Neural cell (in vitro differentiated cells): Measurements from ENCODE around the gene RGS12. TPM values are rescaled to one million over a fixed set of nuclear protein-coding genes. Genes with fewer than 3 reads are reported as not detected.

Experiments
- H2AFZ ChIP-seq: fragments of 200-600, 300-800 bp; sonication (generic), shearing (Covaris generic); 2 replicates; pipeline ENCODE4 v1.6.0; 2014; ENCODE audit warnings: low read depth, mild to moderate bottlenecking, antibody characterized with exemption, low read length, moderate library complexity
- H3F3A ChIP-seq: fragments of 200-600 bp; shearing (Covaris generic); 2 replicates; pipeline ENCODE4 v1.6.1; 2016; ENCODE audit warnings: mild to moderate bottlenecking, moderate library complexity, mixed read lengths, antibody characterized with exemption, low read length; ENCODE audit not compliant: insufficient read depth, poor library complexity, severe bottlenecking
- H3K27ac ChIP-seq: fragments of 200-600, 300-800 bp; sonication (generic), shearing (Covaris generic); 2 replicates; pipeline ENCODE4 v1.5.1; 2014; ENCODE audit warnings: mild to moderate bottlenecking, low read length, moderate library complexity
- H3K27me3 ChIP-seq: fragments of 300-800, 200-600 bp; sonication (generic), shearing (Covaris generic); 2 replicates; pipeline ENCODE4 v1.6.0; 2014; ENCODE audit warnings: mild to moderate bottlenecking, low read depth, low read length, moderate library complexity; ENCODE audit not compliant: insufficient read depth
- H3K36me3 ChIP-seq: fragments of 300-800, 200-600 bp; sonication (generic), shearing (Covaris generic); 2 replicates; pipeline ENCODE4 v1.5.1; 2014; ENCODE audit warnings: mild to moderate bottlenecking, antibody characterized with exemption, low read length, moderate library complexity; ENCODE audit not compliant: insufficient read depth
- H3K4me2 ChIP-seq: fragments of 300-800, 200-600 bp; sonication (generic), shearing (Covaris generic); 2 replicates; pipeline ENCODE4 v1.6.0; 2014; ENCODE audit warnings: mild to moderate bottlenecking, low read length
- H3K4me3 ChIP-seq: fragments of 300-800, 200-600 bp; sonication (generic), shearing (Covaris generic); 2 replicates; pipeline ENCODE4 v1.5.1; 2014; ENCODE audit warnings: mild to moderate bottlenecking, low read length, moderate library complexity
- H3K79me2 ChIP-seq: fragments of 200-600 bp; shearing (Covaris generic); replicated peaks from 2 replicates; pipeline ENCODE4 v1.6.0; 2014; ENCODE audit warnings: mild to moderate bottlenecking, low read length, moderate library complexity; ENCODE audit not compliant: insufficient read depth
- H3K9ac ChIP-seq: fragments of 300-800, 200-600 bp; sonication (generic), shearing (Covaris generic); 2 replicates; pipeline ENCODE4 v1.6.1; 2016; ENCODE audit warnings: mild to moderate bottlenecking, low read length, mixed read lengths
- H3K9me2 ChIP-seq: fragments of 200-600 bp; shearing (Covaris generic); 2 replicates; pipeline ENCODE4 v1.6.1; 2016; ENCODE audit warnings: mild to moderate bottlenecking, low read length, mixed read lengths; ENCODE audit not compliant: insufficient read depth
- H3K9me3 ChIP-seq: fragments of 200-600, 300-800 bp; sonication (generic), shearing (Covaris generic); 2 replicates; pipeline ENCODE4 v1.6.1; 2016; ENCODE audit warnings: mild to moderate bottlenecking, mixed run types, low read length, moderate library complexity, mixed read lengths
- H4K20me1 ChIP-seq: fragments of 200-600 bp; shearing (Covaris generic); 2 replicates; pipeline ENCODE4 v1.6.1; 2016; ENCODE audit warnings: mild to moderate bottlenecking, mixed run types; ENCODE audit not compliant: insufficient read depth
- EP300 ChIP-seq: fragments of 450-650 bp; conservative IDR thresholded peaks from 2 replicates; pipeline ENCODE4 v1.6.1; 2014; ENCODE audit warnings: antibody characterized with exemption, mild to moderate bottlenecking, moderate library complexity; ENCODE audit not compliant: poor library complexity, severe bottlenecking
- EZH2 ChIP-seq: fragments of 200-600, 300-800 bp; shearing (Covaris generic), sonication (generic); IDR thresholded peaks from 2 replicates; pipeline ENCODE4 v1.6.1; 2014; ENCODE audit warnings: antibody characterized with exemption, low read length, borderline replicate concordance, mild to moderate bottlenecking; ENCODE audit not compliant: insufficient read depth, poor library complexity, severe bottlenecking
- MXI1 ChIP-seq: fragments of 450-650 bp; conservative IDR thresholded peaks from 2 replicates; pipeline ENCODE4 v1.6.1; 2014; ENCODE audit warnings: antibody characterized with exemption, mild to moderate bottlenecking; ENCODE audit not compliant: poor library complexity, severe bottlenecking
- POLR2AphosphoS5 ChIP-seq: IDR thresholded peaks from 2 replicates; pipeline ENCODE4 v1.6.1; 2012
- RAD21 ChIP-seq: fragments of 450-650 bp; conservative IDR thresholded peaks from 2 replicates; pipeline ENCODE4 v1.6.1; 2014; ENCODE audit warnings: antibody characterized with exemption, mild to moderate bottlenecking, moderate library complexity
- SMC3 ChIP-seq: fragments of 450-650 bp; conservative IDR thresholded peaks from 2 replicates; pipeline ENCODE4 v1.6.1; 2014; ENCODE audit warnings: antibody characterized with exemption, mild to moderate bottlenecking, moderate library complexity; ENCODE audit not compliant: poor library complexity
- TAF1 ChIP-seq: IDR thresholded peaks from 2 replicates; pipeline ENCODE4 v1.6.1; 2012; ENCODE audit warnings: low read depth
- polyA minus RNA-seq: library from RNA; depleted of rRNA, polyadenylated mRNA; stranded (reverse); fragments of >200 nt; gene quantifications from 2 replicates; pipeline ENCODE4 v1.2.3, GENCODE V29; 2014
- polyA plus RNA-seq: library from polyadenylated mRNA; depleted of rRNA; stranded (reverse); fragments of >200 nt; gene quantifications from 2 replicates; pipeline ENCODE4 v1.2.3, GENCODE V29; 2014
- TF ChIP-seq, protein P1 (sequence below): fragments of 450-650 bp; IDR thresholded peaks from 2 replicates; pipeline ENCODE4 v1.5.1; 2014; ENCODE audit warnings: antibody characterized with exemption, mild to moderate bottlenecking, moderate library complexity; ENCODE audit not compliant: poor library complexity, severe bottlenecking
- TF ChIP-seq, protein P2 (sequence below): IDR thresholded peaks from 2 replicates; pipeline ENCODE4 v1.6.1; 2012; ENCODE audit warnings: borderline replicate concordance

The RGS12 gene
- polyA plus RNA-seq (62.9 and 66.4 TPM in 2 replicates), polyA minus RNA-seq (87.6 and 88.4 TPM in 2 replicates)

DNA sequence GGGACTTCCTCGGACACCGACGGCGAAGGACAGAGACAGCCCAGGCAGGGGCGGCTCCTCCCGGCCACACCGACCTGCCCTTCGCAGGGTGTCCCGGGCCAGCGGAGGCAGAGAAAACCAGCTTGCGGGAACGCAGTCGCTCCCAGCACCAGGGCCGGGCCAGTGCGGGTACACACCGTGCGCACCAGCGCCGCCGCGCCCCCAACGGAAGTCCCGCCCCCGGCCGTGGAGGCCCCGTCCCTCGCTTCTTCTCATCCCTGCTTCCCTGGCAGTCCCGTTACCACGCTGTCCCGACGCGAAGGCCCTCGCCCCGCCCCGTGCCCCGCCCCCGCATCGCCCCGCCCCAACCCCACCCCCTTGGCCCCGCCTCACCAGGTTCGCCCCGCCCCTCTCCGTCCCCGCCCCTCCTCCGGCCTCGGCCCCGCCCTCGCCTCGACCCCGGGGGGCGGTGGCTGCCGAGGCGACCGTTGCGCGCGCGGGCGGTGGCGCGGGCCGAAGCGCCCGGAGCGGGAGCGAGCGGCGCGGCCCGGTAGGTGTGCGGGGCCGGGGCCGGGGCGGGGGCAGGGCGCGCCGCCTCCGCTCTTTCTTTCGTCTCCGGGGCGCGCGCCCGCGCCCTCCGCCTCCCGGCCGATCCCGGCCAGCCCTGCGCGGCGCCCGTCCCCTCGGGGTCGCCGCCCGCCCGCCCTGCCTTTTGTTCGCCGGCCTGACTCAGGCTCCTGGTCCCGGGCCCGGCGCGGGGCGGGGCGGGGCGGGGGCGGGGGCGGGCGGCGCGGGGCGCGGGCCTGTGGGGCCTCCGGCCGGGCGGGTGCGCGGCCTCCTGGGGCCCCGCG lies at the start of gene RGS12:
Gene RGS12, plus strand, starts transcription at position 451 of the 830 bp plus-strand sequence. CDS start 23,150 bp downstream, outside the sequence.
- peaks cover 18% of the 10 kb centered on the region for H3K79me2 ChIP-seq
- H3K9me2 ChIP-seq = no peaks in the 10 kb centered on the region
- H2AFZ ChIP-seq = peak within 1 kb of the TSS; percentile 88
- H4K20me1 ChIP-seq = no peaks in the 10 kb centered on the region
- peak within 1 kb of the TSS; percentile 88 for H3K4me2 ChIP-seq
- no peaks in the 10 kb centered on the region for H3K27me3 ChIP-seq
- H3F3A ChIP-seq = no peaks in the 10 kb centered on the region
- no peaks in the 10 kb centered on the region for H3K36me3 ChIP-seq
- TF ChIP-seq, protein P1, sequence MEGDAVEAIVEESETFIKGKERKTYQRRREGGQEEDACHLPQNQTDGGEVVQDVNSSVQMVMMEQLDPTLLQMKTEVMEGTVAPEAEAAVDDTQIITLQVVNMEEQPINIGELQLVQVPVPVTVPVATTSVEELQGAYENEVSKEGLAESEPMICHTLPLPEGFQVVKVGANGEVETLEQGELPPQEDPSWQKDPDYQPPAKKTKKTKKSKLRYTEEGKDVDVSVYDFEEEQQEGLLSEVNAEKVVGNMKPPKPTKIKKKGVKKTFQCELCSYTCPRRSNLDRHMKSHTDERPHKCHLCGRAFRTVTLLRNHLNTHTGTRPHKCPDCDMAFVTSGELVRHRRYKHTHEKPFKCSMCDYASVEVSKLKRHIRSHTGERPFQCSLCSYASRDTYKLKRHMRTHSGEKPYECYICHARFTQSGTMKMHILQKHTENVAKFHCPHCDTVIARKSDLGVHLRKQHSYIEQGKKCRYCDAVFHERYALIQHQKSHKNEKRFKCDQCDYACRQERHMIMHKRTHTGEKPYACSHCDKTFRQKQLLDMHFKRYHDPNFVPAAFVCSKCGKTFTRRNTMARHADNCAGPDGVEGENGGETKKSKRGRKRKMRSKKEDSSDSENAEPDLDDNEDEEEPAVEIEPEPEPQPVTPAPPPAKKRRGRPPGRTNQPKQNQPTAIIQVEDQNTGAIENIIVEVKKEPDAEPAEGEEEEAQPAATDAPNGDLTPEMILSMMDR = no peak
- TF ChIP-seq EZH2 = no peak
- no peak for TF ChIP-seq SMC3
- peak; percentile 44 for TF ChIP-seq RAD21
- TF ChIP-seq EP300 = no peak
- TF ChIP-seq MXI1 = peak; percentile 86
- TF ChIP-seq POLR2AphosphoS5 = peak; percentile 93
- no peak for TF ChIP-seq TAF1
- TF ChIP-seq, protein P2, sequence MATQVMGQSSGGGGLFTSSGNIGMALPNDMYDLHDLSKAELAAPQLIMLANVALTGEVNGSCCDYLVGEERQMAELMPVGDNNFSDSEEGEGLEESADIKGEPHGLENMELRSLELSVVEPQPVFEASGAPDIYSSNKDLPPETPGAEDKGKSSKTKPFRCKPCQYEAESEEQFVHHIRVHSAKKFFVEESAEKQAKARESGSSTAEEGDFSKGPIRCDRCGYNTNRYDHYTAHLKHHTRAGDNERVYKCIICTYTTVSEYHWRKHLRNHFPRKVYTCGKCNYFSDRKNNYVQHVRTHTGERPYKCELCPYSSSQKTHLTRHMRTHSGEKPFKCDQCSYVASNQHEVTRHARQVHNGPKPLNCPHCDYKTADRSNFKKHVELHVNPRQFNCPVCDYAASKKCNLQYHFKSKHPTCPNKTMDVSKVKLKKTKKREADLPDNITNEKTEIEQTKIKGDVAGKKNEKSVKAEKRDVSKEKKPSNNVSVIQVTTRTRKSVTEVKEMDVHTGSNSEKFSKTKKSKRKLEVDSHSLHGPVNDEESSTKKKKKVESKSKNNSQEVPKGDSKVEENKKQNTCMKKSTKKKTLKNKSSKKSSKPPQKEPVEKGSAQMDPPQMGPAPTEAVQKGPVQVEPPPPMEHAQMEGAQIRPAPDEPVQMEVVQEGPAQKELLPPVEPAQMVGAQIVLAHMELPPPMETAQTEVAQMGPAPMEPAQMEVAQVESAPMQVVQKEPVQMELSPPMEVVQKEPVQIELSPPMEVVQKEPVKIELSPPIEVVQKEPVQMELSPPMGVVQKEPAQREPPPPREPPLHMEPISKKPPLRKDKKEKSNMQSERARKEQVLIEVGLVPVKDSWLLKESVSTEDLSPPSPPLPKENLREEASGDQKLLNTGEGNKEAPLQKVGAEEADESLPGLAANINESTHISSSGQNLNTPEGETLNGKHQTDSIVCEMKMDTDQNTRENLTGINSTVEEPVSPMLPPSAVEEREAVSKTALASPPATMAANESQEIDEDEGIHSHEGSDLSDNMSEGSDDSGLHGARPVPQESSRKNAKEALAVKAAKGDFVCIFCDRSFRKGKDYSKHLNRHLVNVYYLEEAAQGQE = no peak
- H3K4me3 ChIP-seq = peak within 1 kb of the TSS; percentile 97
- H3K9me3 ChIP-seq = no peaks in the 10 kb centered on the region
- peak within 1 kb of the TSS; percentile 78 for H3K27ac ChIP-seq
- peak within 1 kb of the TSS; percentile 90 for H3K9ac ChIP-seq

DNA sequence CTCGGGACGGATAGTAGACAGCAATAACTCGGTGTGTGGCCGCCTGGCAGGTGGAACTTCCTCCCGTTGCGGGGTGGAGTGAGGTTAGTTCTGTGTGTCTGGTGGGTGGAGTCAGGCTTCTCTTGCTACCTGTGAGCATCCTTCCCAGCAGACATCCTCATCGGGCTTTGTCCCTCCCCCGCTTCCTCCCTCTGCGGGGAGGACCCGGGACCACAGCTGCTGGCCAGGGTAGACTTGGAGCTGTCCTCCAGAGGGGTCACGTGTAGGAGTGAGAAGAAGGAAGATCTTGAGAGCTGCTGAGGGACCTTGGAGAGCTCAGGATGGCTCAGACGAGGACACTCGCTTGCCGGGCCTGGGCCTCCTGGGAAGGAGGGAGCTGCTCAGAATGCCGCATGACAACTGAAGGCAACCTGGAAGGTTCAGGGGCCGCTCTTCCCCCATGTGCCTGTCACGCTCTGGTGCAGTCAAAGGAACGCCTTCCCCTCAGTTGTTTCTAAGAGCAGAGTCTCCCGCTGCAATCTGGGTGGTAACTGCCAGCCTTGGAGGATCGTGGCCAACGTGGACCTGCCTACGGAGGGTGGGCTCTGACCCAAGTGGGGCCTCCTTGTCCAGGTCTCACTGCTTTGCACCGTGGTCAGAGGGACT lies 49.6 kb upstream of the RGS12 start:
- no peaks in the 10 kb centered on the region for H3K79me2 ChIP-seq
- H3K27ac ChIP-seq = no peak overlapping the region
- no peaks in the 10 kb centered on the region for H4K20me1 ChIP-seq
- no peaks in the 10 kb centered on the region for H3K9me3 ChIP-seq
- H3K9me2 ChIP-seq = no peaks in the 10 kb centered on the region
- no peaks in the 10 kb centered on the region for H3F3A ChIP-seq
- no peak overlapping the region for H3K4me2 ChIP-seq
- H3K4me3 ChIP-seq = no peak overlapping the region
- H3K36me3 ChIP-seq = no peaks in the 10 kb centered on the region
- TF ChIP-seq SMC3 (no peak), TAF1 (no peak), MXI1 (no peak), EP300 (no peak), EZH2 (no peak), POLR2AphosphoS5 (no peak), RAD21 (no peak)
- TF ChIP-seq, protein P2 = no peak
- TF ChIP-seq, protein P1 = no peak
- no peak overlapping the region for H3K9ac ChIP-seq
- no peaks in the 10 kb centered on the region for H3K27me3 ChIP-seq
- H2AFZ ChIP-seq = no peak overlapping the region
